Kidney (tissue), 14 donors: ENCODE results near the gene MTPN. TPM values are rescaled to one million over a fixed set of nuclear protein-coding genes. Genes with fewer than 3 reads are reported as not detected.

Source experiments
- DNase-seq, 5 donors: peaks; one replicate each; pipeline ENCODE4 v3.0.0-alpha.2; 2013 to 2020
- FAIRE-seq: peaks from 2 replicates; lab custom pipeline; 2012; peaks lifted over from hg19 to GRCh38; lab: Jason Lieb, UNC
- H3K27ac ChIP-seq, 2 donors: one replicate each; pipeline ENCODE4 v1.7.0; 2013; ENCODE audit warnings: low read depth in 2 of 2, low read length in 2 of 2, inconsistent platforms in 1 of 2
- H3K27me3 ChIP-seq: one replicate; pipeline ENCODE4 v1.7.1; 2013; ENCODE audit warnings: low read length, inconsistent platforms; ENCODE audit not compliant: control insufficient read depth, insufficient read depth
- H3K36me3 ChIP-seq, 3 donors: one replicate each; pipeline versions ENCODE4 v1.7.0 to v1.7.1; 2013; ENCODE audit warnings: low read length in 3 of 3, control low read depth in 1 of 3, inconsistent platforms in 1 of 3; ENCODE audit not compliant: insufficient read depth in 3 of 3, control insufficient read depth in 2 of 3
- H3K4me1 ChIP-seq, 3 donors: one replicate each; pipeline versions ENCODE4 v1.7.0 to v1.7.1; 2013; ENCODE audit warnings: low read length in 3 of 3, inconsistent platforms in 1 of 3, low read depth in 1 of 3; ENCODE audit not compliant: control insufficient read depth in 2 of 3, insufficient read depth in 2 of 3
- H3K4me3 ChIP-seq, 3 donors: one replicate each; pipeline versions ENCODE4 v1.7.0 to v1.8.1; 2013; ENCODE audit warnings: low read length in 3 of 3, control low read depth in 1 of 3, inconsistent platforms in 1 of 3
- H3K9ac ChIP-seq, 3 donors: one replicate each; pipeline versions ENCODE4 v1.7.0 to v1.7.1; 2013; ENCODE audit warnings: low read length in 3 of 3, control low read depth in 1 of 3, inconsistent platforms in 1 of 3
- H3K9me3 ChIP-seq, 3 donors: one replicate each; pipeline versions ENCODE4 v1.7.0 to v1.7.1; 2013; ENCODE audit warnings: low read length in 3 of 3, control low read depth in 1 of 3, inconsistent platforms in 1 of 3; ENCODE audit not compliant: control insufficient read depth in 2 of 3, insufficient read depth in 1 of 3
- intact Hi-C: fragments of 100-400 bp; cut with DNase I; formaldehyde crosslinking; loops from one replicate; pipeline ENCODE4 v1.11.1; 2022
- polyA plus RNA-seq: library from polyadenylated mRNA; stranded (reverse); fragments of 350-450 nt; fragmentation: Illumina TruSeq; extraction: RNeasy Lipid Tissue Mini Kit (QIAGEN cat#74804); gene quantifications from one replicate; pipeline ENCODE4 v1.2.3, GENCODE V29; 2014; ENCODE audit warnings: low read depth, low replicate concordance; ENCODE audit not compliant: insufficient read depth
- total RNA-seq: library from RNA; stranded (reverse); fragmentation: NEBNext Ultra II Directional; extraction: Animal tissue kit (Norgen Biotek cat#: 25700); gene quantifications from one replicate; pipeline ENCODE4 v1.2.1, GENCODE V29; 2021
- TF ChIP-seq, protein P1 (sequence below): IDR thresholded peaks from 3 replicates; pipeline ENCODE4 v1.5.1; 2012; ENCODE audit warnings: mild to moderate bottlenecking, moderate library complexity, borderline replicate concordance; ENCODE audit not compliant: insufficient read depth; ENCODE audit errors: extremely low read depth
- donor health status: control.
- donor health status: control.
- donor health status: control.
- donor health status: control.
- donor health status: control.
- donor health status: DM: yes; HTN: yes; CAD: no.
- donor health status: Normal renal cell carcinoma (clear cell type).

The MTPN gene
- total and polyA plus RNA-seq, 2 donors from 2014 or later = 43.1 to 101 TPM

DNA sequence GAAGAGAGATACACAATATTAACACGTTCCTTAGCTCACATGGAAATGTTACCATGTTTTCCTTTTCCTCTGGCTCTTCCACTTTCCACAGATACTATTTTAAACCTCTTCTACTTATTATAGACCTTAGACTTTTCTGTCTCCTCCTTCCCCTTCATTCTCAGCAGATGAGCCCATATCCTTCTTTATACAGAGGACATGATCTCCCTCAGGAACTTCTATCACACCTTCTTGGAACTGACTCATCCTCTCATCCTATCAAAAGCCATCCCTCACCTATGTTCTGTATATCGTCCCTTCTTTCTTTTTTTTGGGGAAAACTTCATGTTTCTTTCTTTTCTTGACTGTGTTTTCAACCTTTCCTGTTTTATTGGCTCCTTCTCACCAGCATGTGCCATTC lies 20.8 kb downstream of the MTPN start:
- DNase-seq = no peak
- TF ChIP-seq, protein P1, sequence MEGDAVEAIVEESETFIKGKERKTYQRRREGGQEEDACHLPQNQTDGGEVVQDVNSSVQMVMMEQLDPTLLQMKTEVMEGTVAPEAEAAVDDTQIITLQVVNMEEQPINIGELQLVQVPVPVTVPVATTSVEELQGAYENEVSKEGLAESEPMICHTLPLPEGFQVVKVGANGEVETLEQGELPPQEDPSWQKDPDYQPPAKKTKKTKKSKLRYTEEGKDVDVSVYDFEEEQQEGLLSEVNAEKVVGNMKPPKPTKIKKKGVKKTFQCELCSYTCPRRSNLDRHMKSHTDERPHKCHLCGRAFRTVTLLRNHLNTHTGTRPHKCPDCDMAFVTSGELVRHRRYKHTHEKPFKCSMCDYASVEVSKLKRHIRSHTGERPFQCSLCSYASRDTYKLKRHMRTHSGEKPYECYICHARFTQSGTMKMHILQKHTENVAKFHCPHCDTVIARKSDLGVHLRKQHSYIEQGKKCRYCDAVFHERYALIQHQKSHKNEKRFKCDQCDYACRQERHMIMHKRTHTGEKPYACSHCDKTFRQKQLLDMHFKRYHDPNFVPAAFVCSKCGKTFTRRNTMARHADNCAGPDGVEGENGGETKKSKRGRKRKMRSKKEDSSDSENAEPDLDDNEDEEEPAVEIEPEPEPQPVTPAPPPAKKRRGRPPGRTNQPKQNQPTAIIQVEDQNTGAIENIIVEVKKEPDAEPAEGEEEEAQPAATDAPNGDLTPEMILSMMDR = no peak
- no peak for FAIRE-seq
- no peaks in the 10 kb centered on the region for H3K4me1 ChIP-seq
- H3K9ac ChIP-seq = no peak overlapping the region
- intact Hi-C loops = no loop called here
- no peak overlapping the region for H3K27ac ChIP-seq
- H3K9me3 ChIP-seq = no peaks in the 10 kb centered on the region
- no peaks in the 10 kb centered on the region for H3K27me3 ChIP-seq
- no peak overlapping the region for H3K4me3 ChIP-seq
- H3K36me3 ChIP-seq = no peaks in the 10 kb centered on the region

DNA sequence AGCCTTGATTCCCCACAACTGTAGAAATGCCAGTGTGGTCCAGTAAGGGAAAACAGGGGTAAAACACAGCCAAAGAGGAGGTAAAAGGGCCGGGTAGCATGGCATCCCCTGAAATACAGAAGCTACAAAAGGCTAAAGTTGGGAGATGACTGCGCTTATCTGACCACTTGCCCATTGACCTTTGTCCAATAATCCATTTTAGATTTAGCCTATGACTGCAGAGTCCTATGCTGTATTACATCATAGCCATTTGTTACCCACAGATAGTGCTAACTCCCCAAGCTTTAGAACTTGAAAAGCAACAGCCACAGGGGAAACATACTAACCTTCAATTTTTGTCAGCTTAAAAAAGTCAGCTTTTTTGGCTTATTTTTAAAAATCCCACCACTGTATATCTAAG lies 26.2 kb downstream of the MTPN start:
- FAIRE-seq (no peak), DNase-seq (no peak)
- intact Hi-C loops = no loop called here
- TF ChIP-seq, protein P1 = no peak
- no peak overlapping the region for H3K4me3 ChIP-seq
- no peak overlapping the region for H3K9ac ChIP-seq
- no peak overlapping the region for H3K27ac ChIP-seq
- no peaks in the 10 kb centered on the region for H3K27me3 ChIP-seq
- H3K9me3 ChIP-seq = no peaks in the 10 kb centered on the region
- H3K36me3 ChIP-seq = peaks cover 8 to 20% (median 9%) of the 10 kb centered on the region in 3 donors
- H3K4me1 ChIP-seq = no peaks in the 10 kb centered on the region

DNA sequence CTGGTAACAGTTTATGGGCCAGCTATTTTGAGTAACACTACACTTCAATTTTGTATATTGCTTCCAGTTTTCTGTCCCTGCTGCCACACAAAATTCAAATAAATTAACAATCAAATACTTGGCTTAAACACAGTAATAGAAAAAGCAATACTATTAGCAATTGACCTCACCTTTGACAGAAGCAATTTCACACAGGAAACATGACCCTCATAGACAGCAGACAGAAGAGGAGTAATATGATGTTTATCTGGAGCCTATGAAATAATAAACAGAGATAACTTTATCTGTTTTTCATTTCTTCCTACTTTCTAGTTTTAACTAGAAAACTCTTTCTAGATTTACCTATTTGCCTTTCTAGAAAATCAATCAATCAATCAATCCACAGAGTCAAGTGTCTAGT lies 26.7 kb downstream of the MTPN start:
- intact Hi-C loops = no loop called here
- H3K4me3 ChIP-seq = no peak overlapping the region
- H3K27ac ChIP-seq = no peak overlapping the region
- H3K27me3 ChIP-seq = no peaks in the 10 kb centered on the region
- H3K4me1 ChIP-seq = no peaks in the 10 kb centered on the region
- H3K36me3 ChIP-seq = peaks cover 8 to 20% (median 9%) of the 10 kb centered on the region in 3 donors
- H3K9ac ChIP-seq = no peak overlapping the region
- TF ChIP-seq, protein P1 = no peak
- no peaks in the 10 kb centered on the region for H3K9me3 ChIP-seq
- DNase-seq (no peak), FAIRE-seq (no peak)
